ENCODE measurements around the gene MYH15.

MYH15 gene

DNA sequence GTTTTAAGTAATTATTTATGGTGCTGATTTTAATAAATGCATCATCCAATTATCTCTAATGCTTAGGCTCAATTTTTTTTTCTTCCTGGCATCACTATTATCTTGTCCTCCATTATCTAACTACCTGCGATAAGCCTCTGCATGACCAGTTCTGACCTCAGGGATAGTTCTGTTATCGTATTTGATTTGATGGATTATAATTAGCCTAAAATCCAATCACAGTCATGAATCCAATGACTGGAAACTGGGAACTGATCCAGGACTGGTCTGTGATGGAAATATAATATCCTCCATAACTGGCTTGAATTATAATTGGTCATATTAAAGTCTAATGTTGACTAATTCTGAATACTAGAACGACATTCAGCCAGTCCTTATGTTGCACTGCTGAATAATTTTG, 1.1 kb downstream of the MYH15 start:
- no peak for DNase-seq

GRCh38 chr3:108507902-108508301, 2.5 kb downstream of the MYH15 start:
- no peak for DNase-seq

- DNase-seq = no peak
These were observed 4.6 kb downstream of the MYH15 start for GRCh38 chr3:108505811-108506210.

DNA sequence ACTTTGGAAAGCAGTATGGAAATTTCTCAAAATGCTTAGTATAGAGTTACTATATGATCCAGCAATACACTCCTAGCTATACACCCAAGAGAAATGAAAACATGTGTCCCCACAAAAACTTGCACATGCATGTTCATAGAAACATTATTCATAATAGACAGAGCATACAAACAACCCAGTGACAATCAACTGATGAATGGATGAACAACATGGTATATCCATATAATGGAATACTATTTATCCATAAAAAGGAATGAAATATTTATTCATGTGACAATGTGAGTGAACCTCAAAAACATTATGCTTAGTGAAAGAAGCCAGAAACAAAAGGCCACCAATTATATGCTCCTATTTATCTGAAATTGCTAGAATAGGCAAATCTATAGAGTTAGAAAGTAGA, 6.7 kb downstream of the MYH15 start:
- DNase-seq = no peak

DNA sequence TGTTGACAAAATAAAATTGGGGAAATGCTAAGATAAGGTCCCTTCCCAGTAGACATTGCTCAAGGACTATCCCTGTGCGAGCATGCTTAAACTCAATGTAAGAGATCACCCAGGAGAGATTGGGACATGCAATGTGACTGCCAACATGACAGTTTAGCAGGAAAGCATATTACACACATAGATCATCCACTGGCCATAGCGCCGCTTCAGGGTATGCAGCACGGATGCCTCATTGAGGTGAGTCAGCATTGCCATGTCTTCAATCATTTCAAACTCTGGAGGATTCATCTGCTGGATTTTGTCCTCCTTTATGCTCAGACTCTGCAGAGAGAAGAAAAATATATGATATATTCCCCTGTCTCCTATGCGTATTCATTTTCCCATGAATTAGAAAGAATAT, 8.9 kb downstream of the MYH15 start:
- DNase-seq = no peak

DNA sequence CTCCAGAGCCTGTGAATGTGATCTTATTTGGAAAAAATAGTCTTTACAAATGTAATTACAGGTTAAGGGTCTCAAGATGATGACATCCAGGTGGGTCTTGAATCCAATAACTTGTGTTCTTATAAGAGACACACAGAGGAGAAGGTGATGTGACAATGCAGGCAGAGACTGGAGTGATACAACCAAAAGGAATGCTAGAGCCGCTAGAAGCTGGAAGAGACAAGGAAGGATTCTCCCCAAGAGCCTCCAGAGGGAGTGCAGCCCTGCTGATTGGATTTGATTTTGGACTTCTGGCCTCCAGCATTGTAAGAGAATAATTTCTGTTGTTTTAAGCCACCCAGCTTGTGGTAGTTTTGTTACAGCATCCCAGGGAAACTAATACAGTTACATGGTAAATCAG, 9.7 kb downstream of the MYH15 start:
- DNase-seq = no peak

DNA sequence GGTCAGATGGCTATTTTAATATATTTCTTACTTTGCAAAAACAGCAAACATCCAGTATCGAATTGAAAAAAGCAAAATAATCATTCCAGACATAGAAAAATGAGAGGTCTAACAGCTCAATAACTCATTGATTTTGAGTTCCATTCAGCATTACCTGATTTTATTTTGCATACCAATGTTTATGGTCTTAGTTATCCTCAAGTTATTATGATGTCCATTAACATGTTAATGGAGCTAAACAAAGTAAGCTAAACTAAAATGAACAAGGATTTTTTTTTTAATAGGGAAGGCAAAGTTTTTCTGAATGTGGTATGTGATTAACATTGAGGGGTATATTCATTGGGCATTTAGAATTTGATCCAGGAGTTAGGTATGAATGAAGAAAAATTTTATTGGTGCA, 13.1 kb downstream of the MYH15 start:
- DNase-seq = no peak

- DNase-seq = no peak
These were observed 14.7 kb downstream of the MYH15 start for GRCh38 chr3:108495717-108496116.

- DNase-seq = no peak
These were observed 15.4 kb downstream of the MYH15 start for GRCh38 chr3:108494906-108495531.

DNA sequence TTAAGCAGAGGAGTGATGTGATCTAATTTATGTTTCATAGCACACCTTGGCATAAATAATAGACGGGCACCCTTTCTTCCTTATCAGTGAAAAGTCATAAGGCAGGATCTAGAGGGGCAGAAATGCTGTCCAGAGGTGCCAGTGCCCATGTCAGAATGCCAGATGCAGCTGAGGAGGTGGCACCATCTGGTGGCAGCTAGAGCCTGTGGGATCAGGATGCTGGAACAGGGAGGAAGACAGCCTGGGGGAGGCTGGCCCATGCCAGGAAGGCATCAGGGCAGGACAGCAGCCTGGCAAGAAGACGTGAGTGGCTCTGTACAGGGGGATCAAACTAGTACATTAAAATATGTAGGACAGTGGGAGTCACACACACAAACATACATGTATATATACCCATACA, 16.5 kb downstream of the MYH15 start:
- no peak for DNase-seq

DNA sequence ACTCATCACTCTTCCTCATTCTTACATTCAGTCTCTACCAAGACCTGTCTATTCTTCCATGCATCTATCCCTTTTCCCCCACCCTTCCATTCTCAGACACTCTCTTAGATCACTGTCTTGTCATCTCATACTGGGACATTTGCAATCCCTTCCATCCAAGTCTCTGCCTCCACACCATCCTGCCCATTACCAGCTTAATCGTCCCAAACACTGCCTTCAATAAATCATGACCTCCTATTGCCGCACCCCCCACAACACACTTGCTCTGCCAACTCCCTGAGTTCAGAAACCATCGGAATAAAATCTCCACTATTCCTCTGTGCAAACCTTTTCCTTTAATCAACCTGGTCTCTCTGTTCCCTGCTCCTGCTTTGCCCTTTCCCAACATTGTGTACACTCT, 18.9 kb downstream of the MYH15 start:
- DNase-seq = no peak

DNA sequence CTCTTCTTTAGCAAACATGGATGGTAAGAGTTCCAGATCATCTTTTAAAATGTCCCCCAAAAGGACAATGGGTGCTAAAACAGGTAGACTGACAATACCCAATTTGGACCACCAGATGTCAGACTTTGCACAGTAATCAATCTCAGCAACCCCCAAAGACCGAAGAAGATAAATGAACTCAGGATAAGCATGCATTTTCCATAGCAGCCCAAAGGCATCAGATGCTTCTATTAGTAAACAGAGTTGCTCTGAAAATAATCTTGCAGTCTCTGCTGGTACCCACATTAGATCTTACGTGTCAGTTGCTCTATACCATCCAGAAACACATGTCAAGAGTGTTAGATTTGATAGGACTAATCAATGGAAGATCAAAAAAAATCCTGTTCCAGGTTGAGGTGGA, 20.6 kb downstream of the MYH15 start:
- DNase-seq = peak; percentile 13

- DNase-seq = no peak
These were observed 21.8 kb downstream of the MYH15 start for GRCh38 chr3:108488631-108489030.

- no peak for DNase-seq
These were observed 23.0 kb downstream of the MYH15 start for GRCh38 chr3:108487439-108487838.

DNA sequence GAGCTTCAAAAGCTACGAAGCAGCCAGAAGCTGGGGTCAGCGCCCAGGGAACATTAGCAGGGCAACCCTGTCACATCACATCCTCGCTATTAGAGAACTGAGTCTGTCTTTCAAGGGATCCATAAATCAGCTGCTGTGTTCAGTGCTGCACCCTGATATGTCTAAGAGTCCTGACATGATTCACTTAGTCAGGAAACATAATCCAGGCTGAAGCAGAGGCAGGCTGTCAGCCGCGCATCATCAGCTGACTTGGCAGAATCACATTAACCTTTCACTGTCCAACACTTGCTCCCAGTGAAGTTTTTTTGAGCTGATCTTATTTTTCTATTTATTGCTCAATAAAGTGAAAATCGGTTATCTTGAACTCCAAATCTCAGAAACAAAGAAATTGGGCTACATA, 23.5 kb downstream of the MYH15 start:
- DNase-seq = no peak

DNA sequence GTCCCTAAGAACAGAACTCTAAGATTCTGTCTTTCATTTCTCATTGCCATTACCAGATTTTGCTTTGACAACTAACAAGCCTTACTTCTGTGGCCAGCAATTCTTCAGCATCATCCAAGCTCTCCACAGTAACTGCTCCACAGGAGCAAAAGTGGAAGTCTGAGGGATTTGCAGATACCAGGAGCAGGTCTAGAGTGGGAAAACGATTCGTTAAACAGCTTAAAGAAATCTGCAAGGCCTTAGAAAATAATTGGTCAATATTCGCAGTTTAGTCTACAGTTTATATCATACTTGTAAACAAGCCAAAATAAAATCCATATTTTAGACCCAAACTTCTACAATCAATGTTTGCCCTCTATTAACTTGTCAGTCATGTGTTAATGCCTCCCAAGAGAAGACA, 24.1 kb downstream of the MYH15 start:
- DNase-seq = no peak

GRCh38 chr3:108485146-108485545, 25.2 kb downstream of the MYH15 start:
- DNase-seq = no peak

DNA sequence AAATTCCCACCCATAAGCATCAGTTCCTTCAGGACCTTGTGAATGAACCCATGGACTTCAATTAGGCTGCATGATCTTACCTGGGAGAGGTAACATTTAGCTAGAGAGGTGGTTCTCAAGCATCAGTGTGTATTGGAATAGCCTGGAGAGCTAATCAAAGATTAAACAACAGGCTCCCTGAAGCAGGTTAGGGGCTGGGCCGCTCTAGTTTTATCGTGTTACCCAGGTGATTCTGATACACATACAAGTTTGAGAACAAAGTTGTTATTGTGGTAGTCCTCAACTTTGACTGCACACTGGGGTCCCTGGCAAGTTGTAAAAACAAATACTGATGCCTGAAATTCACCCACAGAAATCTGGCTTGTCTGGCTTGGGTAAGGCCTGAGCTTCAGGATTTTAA, 31.2 kb downstream of the MYH15 start:
- no peak for DNase-seq

DNA sequence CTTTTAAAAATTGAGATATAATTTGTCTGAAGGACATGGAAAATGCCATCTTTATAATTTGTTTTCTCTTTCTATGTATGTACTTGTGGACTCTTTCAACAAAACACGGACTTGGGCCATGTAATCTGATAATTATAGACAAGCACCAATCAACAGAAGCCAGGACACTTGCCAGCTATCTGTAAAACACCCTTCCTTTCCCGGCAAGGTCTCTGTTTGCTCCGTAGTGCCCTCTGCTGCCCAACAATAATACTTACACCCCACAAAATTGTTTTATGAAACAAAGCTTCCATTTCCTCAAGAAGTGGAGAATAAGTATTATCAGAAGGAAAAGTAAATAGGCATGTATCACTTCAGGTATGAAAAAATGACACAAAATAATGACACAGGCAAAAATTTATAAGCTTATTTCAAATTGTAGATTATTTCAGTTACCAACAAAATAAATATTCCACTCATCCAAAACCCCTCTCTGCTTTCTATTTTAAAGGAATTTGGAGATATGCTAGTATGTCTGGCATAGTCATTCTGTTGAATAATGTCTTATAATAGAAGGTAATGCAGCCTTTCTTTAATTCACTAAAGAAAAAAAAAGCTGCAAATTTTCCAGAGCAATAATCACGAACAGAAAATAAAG, 32.8 kb downstream of the MYH15 start:
- peak; percentile 48 for DNase-seq

DNA sequence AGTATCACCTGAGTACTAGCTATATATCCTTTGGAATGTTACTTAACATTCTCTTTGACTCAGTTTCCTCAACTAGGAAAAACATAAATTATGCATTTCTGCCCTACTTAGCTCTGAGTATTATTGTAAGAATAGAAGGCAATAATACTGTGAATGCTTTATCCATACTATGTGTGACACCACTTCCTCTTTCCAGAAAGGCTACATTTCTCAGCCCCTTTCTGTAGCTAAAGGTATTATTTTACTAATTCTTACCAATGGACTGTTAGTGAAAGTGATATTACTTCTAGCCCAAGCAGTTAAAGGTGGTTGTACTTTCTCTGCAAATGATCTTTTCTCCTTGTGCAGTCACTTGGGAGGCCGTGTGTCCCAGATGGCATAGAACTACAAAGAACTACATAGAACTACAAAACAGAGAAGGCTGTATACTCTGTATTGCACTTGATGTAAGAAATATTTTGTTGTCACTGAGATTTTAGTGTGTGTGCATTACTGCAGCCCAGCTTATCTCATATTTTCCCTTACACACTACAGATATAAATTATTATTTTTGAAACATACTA, 35.1 kb downstream of the MYH15 start:
- no peak for DNase-seq

DNA sequence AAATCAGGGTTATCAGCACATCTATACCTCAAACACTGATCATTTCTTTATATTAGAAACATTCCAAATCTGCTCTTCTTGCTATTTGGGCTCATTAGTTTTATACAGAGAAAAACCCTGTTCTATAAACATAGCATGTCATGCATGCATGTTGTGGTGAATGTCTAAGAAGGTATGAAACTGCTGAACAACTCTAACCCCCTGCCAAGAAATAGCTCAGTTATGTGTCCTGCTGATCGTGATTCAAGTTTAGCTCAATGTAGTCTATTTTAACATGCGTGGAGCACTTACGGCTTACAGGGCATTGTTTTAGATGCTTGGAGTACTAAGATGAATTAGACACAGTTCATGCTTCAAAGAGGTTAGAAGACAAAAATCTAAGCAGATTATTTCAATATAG, 35.8 kb downstream of the MYH15 start:
- no peak for DNase-seq

- DNase-seq = no peak
These were observed 36.7 kb downstream of the MYH15 start for GRCh38 chr3:108473711-108474110.

- DNase-seq = no peak
These were observed 38.3 kb downstream of the MYH15 start for GRCh38 chr3:108472001-108472591.

DNA sequence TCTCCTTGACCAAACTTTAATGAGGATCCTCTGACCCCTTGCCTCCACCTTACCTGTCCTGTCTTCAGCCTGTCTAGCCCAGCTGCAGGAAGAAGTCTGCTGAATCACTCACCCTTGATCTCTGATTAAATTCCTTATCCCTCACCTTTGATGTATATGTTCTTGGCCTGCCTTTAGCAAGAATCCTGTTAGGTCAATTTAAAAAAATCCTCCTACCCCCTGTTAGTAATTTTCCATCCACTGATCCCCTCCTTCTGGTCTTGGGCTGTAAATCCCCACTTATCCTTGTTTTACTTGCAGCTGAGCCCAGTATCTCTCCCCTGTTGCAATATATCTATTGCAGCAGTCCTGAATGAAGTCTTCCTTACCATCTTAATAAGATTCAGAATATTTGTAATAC, 39.0 kb downstream of the MYH15 start:
- DNase-seq = no peak

GRCh38 chr3:108469126-108469525, 41.3 kb downstream of the MYH15 start:
- DNase-seq = no peak
